OCI-LY1 (cell line): ENCODE results near the gene HS3ST1.

ENCODE experiments used
- H2AFZ ChIP-seq: fragments of 200-600 bp; sonication (generic), shearing (Covaris generic); 2 replicates; pipeline ENCODE4 v1.6.0; 2014; ENCODE audit warnings: antibody characterized with exemption, mild to moderate bottlenecking, low read length
- H3F3A ChIP-seq: fragments of 200-600 bp; sonication (generic), shearing (Covaris generic); 2 replicates; pipeline ENCODE4 v1.6.0; 2014; ENCODE audit warnings: mild to moderate bottlenecking, antibody characterized with exemption, low read length, moderate library complexity; ENCODE audit not compliant: insufficient read depth
- H3K27ac ChIP-seq: fragments of 200-600 bp; sonication (generic); 2 replicates; pipeline ENCODE4 v1.5.1; 2014; ENCODE audit warnings: low read length, mixed run types, mild to moderate bottlenecking, low read depth; ENCODE audit not compliant: poor library complexity, severe bottlenecking
- H3K27me3 ChIP-seq: fragments of 200-600 bp; sonication (generic); 2 replicates; pipeline ENCODE4 v1.6.0; 2014; ENCODE audit warnings: antibody characterized with exemption, mild to moderate bottlenecking, low read length, moderate library complexity; ENCODE audit not compliant: insufficient read depth
- H3K36me3 ChIP-seq: fragments of 200-600 bp; sonication (generic); 2 replicates; pipeline ENCODE4 v1.6.1; 2014; ENCODE audit warnings: mild to moderate bottlenecking, antibody characterized with exemption, low read length, moderate library complexity, mixed read lengths; ENCODE audit not compliant: insufficient read depth
- H3K4me1 ChIP-seq: fragments of 200-600 bp; sonication (generic); 2 replicates; pipeline ENCODE4 v1.5.1; 2014; ENCODE audit warnings: mild to moderate bottlenecking, low read length, moderate library complexity; ENCODE audit not compliant: insufficient read depth, severe bottlenecking
- H3K4me2 ChIP-seq: fragments of 200-600 bp; sonication (generic), shearing (Covaris generic); 2 replicates; pipeline ENCODE4 v1.6.1; 2014; ENCODE audit warnings: low read length
- H3K4me3 ChIP-seq: fragments of 200-600 bp; sonication (generic); 2 replicates; pipeline ENCODE4 v1.5.1; 2014; ENCODE audit warnings: low read length, low read depth, mild to moderate bottlenecking, mixed read lengths; ENCODE audit not compliant: poor library complexity, severe bottlenecking
- H3K79me2 ChIP-seq: fragments of 200-600 bp; shearing (Covaris generic); 2 replicates; pipeline ENCODE4 v1.6.1; 2016; ENCODE audit warnings: mixed run types, low read length, mixed read lengths; ENCODE audit not compliant: insufficient read depth
- H3K9ac ChIP-seq: fragments of 200-600 bp; sonication (generic), shearing (Covaris generic); 2 replicates; pipeline ENCODE4 v1.6.1; 2014; ENCODE audit warnings: mild to moderate bottlenecking, low read length, mixed read lengths
- H3K9me2 ChIP-seq: fragments of 200-600 bp; sonication (generic), shearing (Covaris generic); 2 replicates; pipeline ENCODE4 v1.6.1; 2014; ENCODE audit warnings: low read depth, mild to moderate bottlenecking, low read length, mixed read lengths
- H3K9me3 ChIP-seq: fragments of 200-600 bp; shearing (Covaris generic); 2 replicates; pipeline ENCODE4 v1.6.1; 2014; ENCODE audit warnings: low read length, mixed read lengths
- H4K20me1 ChIP-seq: fragments of 200-600 bp; sonication (generic), shearing (Covaris generic); 2 replicates; pipeline ENCODE4 v1.6.0; 2016; ENCODE audit warnings: mild to moderate bottlenecking, low read length; ENCODE audit not compliant: insufficient read depth
- EZH2 ChIP-seq: fragments of 200-600 bp; sonication (generic), shearing (Covaris generic); IDR thresholded peaks from 2 replicates; pipeline ENCODE4 v1.8.0; 2017; ENCODE audit warnings: borderline replicate concordance, mixed run types, mild to moderate bottlenecking, antibody characterized with exemption, low read length, moderate library complexity, mixed read lengths
- TF ChIP-seq, protein P1 (sequence below): fragments of 200-600 bp; sonication (generic), shearing (Covaris generic); IDR thresholded peaks from 2 replicates; pipeline ENCODE4 v1.5.1; 2017; ENCODE audit warnings: mild to moderate bottlenecking, antibody characterized with exemption, low read length, moderate library complexity, mixed read lengths

HS3ST1 gene

DNA sequence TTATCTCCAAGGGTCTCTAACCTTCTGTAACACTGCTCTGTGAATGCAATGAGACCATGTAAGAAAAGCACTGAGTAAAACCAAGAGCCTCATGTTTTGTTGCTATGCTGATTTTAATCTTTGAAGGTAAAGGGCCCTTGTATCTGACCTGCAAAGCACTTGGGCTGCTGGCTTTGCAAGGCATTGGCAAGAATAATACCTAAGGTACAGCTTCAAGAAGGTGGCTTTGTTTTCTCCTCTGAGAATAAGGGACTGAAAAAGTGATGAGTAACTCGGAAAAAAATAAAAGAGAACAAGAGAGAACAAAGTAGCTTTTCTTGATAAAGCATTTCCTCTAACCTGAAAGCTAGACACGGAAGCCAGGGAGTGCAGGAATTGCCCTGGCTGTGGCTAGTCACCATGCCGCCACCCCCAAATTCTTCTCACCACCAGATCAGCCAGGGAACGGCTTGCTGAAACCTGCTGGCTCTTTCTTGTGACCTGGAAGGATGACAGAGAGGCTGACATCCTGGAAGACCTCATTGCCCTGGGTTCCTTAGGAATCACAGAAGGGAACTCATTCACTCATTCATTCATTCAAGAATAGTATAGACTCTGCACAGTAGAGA, 41.8 kb upstream of the HS3ST1 start:
- no peaks in the 10 kb centered on the region for H3K4me1 ChIP-seq
- no peak overlapping the region for H3K27ac ChIP-seq
- no peak for TF ChIP-seq EZH2
- TF ChIP-seq, protein P1, sequence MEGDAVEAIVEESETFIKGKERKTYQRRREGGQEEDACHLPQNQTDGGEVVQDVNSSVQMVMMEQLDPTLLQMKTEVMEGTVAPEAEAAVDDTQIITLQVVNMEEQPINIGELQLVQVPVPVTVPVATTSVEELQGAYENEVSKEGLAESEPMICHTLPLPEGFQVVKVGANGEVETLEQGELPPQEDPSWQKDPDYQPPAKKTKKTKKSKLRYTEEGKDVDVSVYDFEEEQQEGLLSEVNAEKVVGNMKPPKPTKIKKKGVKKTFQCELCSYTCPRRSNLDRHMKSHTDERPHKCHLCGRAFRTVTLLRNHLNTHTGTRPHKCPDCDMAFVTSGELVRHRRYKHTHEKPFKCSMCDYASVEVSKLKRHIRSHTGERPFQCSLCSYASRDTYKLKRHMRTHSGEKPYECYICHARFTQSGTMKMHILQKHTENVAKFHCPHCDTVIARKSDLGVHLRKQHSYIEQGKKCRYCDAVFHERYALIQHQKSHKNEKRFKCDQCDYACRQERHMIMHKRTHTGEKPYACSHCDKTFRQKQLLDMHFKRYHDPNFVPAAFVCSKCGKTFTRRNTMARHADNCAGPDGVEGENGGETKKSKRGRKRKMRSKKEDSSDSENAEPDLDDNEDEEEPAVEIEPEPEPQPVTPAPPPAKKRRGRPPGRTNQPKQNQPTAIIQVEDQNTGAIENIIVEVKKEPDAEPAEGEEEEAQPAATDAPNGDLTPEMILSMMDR: no peak
- H3K4me3 ChIP-seq: no peak overlapping the region
- no peaks in the 10 kb centered on the region for H4K20me1 ChIP-seq
- H3K9me2 ChIP-seq: no peaks in the 10 kb centered on the region
- no peaks in the 10 kb centered on the region for H3K27me3 ChIP-seq
- H3K9me3 ChIP-seq: no peaks in the 10 kb centered on the region
- H3K36me3 ChIP-seq: no peaks in the 10 kb centered on the region
- no peak overlapping the region for H3K4me2 ChIP-seq
- no peak overlapping the region for H3K9ac ChIP-seq
- H3F3A ChIP-seq: no peaks in the 10 kb centered on the region
- H2AFZ ChIP-seq: no peak overlapping the region
- no peaks in the 10 kb centered on the region for H3K79me2 ChIP-seq

DNA sequence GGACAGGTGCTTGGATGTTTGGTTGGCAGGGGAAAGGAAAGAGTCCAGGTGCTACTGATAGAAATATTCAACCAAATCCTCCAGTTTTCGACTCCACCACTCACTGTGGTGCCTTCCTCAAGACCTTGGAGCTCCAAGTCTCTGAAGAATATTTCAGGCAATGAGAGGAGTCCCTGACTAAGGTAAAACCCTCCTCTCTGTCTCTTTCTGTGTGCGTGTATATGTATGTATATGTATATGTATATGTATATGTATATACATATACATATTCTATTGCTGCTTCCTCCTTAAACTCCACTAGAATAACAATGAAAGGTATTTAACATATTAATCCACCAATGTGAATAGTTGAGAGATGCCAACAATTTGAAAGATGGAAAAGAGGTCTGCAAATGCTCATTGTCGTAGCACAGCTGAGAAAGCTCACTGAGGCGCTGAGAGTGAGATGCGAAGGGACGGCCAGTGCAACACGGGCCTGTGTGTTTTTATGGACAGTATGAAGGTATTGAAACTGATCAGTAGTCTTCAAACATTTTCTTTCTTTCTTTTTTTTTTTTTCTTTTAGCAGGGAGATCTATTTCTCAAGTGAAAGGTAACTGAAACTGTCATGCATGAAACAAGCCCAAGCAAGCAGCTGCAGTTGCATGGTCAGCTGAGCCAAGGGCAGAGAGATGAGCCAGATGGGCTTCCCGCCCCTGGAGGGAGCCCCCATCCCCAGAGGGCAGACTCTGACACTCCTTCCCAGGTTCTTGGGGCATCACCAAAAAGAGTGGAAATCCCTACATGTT, 41.1 kb upstream of the HS3ST1 start:
- no peak overlapping the region for H3K27ac ChIP-seq
- H2AFZ ChIP-seq: no peak overlapping the region
- H3K9ac ChIP-seq: no peak overlapping the region
- TF ChIP-seq EZH2: no peak
- TF ChIP-seq, protein P1: no peak
- no peaks in the 10 kb centered on the region for H3K9me2 ChIP-seq
- no peaks in the 10 kb centered on the region for H4K20me1 ChIP-seq
- no peaks in the 10 kb centered on the region for H3K4me1 ChIP-seq
- H3F3A ChIP-seq: no peaks in the 10 kb centered on the region
- no peak overlapping the region for H3K4me3 ChIP-seq
- H3K79me2 ChIP-seq: no peaks in the 10 kb centered on the region
- H3K4me2 ChIP-seq: no peak overlapping the region
- no peaks in the 10 kb centered on the region for H3K27me3 ChIP-seq
- H3K36me3 ChIP-seq: no peaks in the 10 kb centered on the region
- H3K9me3 ChIP-seq: no peaks in the 10 kb centered on the region

DNA sequence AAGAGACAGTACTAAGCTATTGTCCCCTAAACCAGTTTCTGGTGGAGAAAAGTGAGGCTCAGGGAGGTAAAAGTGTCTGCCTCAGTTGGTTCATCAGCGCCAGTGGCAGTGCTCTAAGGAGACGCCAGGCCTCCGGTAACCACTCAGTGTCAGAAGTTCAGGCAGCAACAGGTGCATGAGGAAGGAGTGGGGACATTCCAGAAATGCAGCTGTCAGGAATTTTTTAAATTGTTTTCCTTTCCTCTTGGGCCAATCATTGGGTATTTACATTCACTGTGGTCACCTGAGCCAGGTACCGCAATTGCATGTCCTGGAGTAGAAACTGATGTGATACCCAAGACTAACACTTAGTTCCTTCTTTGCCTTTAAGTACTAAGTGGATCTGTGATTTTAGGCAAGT, 40.2 kb upstream of the HS3ST1 start:
- no peak overlapping the region for H3K9ac ChIP-seq
- H3K36me3 ChIP-seq: no peaks in the 10 kb centered on the region
- H3K4me1 ChIP-seq: no peaks in the 10 kb centered on the region
- no peak overlapping the region for H3K27ac ChIP-seq
- H3K9me3 ChIP-seq: no peaks in the 10 kb centered on the region
- no peaks in the 10 kb centered on the region for H3K79me2 ChIP-seq
- no peak for TF ChIP-seq EZH2
- TF ChIP-seq, protein P1: no peak
- H3K4me2 ChIP-seq: no peak overlapping the region
- no peaks in the 10 kb centered on the region for H3K9me2 ChIP-seq
- H3F3A ChIP-seq: no peaks in the 10 kb centered on the region
- H3K4me3 ChIP-seq: no peak overlapping the region
- no peaks in the 10 kb centered on the region for H4K20me1 ChIP-seq
- H3K27me3 ChIP-seq: no peaks in the 10 kb centered on the region
- no peak overlapping the region for H2AFZ ChIP-seq
